Liver (tissue), 9 donors: ENCODE data around the gene STARD9. TPM values are rescaled to one million over a fixed set of nuclear protein-coding genes. Genes with fewer than 3 reads are reported as not detected.

Experiments used
- DNase-seq: peaks from one replicate; pipeline ENCODE4 v3.0.0-alpha.2; 2017; ENCODE audit warnings: low spot score
- H3K27ac ChIP-seq, 2 donors: one replicate each; pipeline ENCODE4 v1.7.0; 2013; ENCODE audit warnings: inconsistent platforms in 2 of 2, low read length in 2 of 2, control low read depth in 1 of 2, low read depth in 1 of 2, mild to moderate bottlenecking in 1 of 2
- H3K27me3 ChIP-seq, 4 donors: one replicate each; pipeline versions ENCODE4 v1.6.1 to v1.7.0; 2013; ENCODE audit warnings: low read length in 3 of 4, inconsistent platforms in 1 of 4, mild to moderate bottlenecking in 1 of 4, moderate library complexity in 1 of 4; ENCODE audit not compliant: control insufficient read depth in 4 of 4, insufficient read depth in 4 of 4
- H3K36me3 ChIP-seq, 4 donors: one replicate each; pipeline versions ENCODE4 v1.6.1 to v1.7.0; 2013; ENCODE audit warnings: low read length in 3 of 4, mild to moderate bottlenecking in 3 of 4, low read depth in 1 of 4, moderate library complexity in 1 of 4; ENCODE audit not compliant: control insufficient read depth in 4 of 4, insufficient read depth in 3 of 4
- H3K4me1 ChIP-seq, 4 donors: one replicate each; pipeline versions ENCODE4 v1.6.1 to v1.7.0; 2013; ENCODE audit warnings: low read length in 3 of 4, mild to moderate bottlenecking in 3 of 4, moderate library complexity in 1 of 4; ENCODE audit not compliant: control insufficient read depth in 4 of 4, insufficient read depth in 4 of 4
- H3K4me3 ChIP-seq, 3 donors: one replicate each; pipeline versions ENCODE4 v1.6.1 to v1.7.0; 2013; ENCODE audit warnings: low read length in 3 of 3, control low read depth in 1 of 3, low read depth in 1 of 3, mild to moderate bottlenecking in 1 of 3
- H3K9ac ChIP-seq, 2 donors: one replicate each; pipeline ENCODE4 v1.7.0; 2013; ENCODE audit warnings: low read length in 2 of 2, mild to moderate bottlenecking in 2 of 2, moderate library complexity in 2 of 2, control low read depth in 1 of 2, low read depth in 1 of 2
- H3K9me3 ChIP-seq, 4 donors: one replicate each; pipeline versions ENCODE4 v1.6.1 to v1.7.0; 2013; ENCODE audit warnings: low read length in 3 of 4; ENCODE audit not compliant: control insufficient read depth in 4 of 4
- ATF3 ChIP-seq: IDR thresholded peaks from 2 replicates; pipeline ENCODE4 v1.6.1; 2016; ENCODE audit warnings: antibody characterized with exemption
- CTCF ChIP-seq: fragments of 150-350 bp; IDR thresholded peaks from 2 replicates; pipeline ENCODE4 v1.5.1; 2017; ENCODE audit warnings: improper control_type of control experiment, low read depth, low read length; ENCODE audit not compliant: missing input control
- EGR1 ChIP-seq, 2 donors: IDR thresholded peaks; 2 replicates each; pipeline ENCODE4 v1.6.1; 2016 to 2018; ENCODE audit warnings: antibody characterized with exemption in 2 of 2, low read depth in 2 of 2
- FOXA1 ChIP-seq: IDR thresholded peaks from 2 replicates; pipeline ENCODE4 v1.6.1; 2016; ENCODE audit warnings: antibody characterized with exemption
- FOXA2 ChIP-seq: IDR thresholded peaks from 2 replicates; pipeline ENCODE4 v1.6.1; 2016; ENCODE audit warnings: antibody characterized with exemption
- GABPA ChIP-seq, 2 donors: IDR thresholded peaks in 1 of 2; conservative IDR thresholded peaks in 1 of 2; 2 replicates each; pipeline ENCODE4 v1.6.1; 2016; ENCODE audit warnings: antibody characterized with exemption in 2 of 2, mild to moderate bottlenecking in 1 of 2, moderate library complexity in 1 of 2
- HNF4A ChIP-seq, 2 donors: conservative IDR thresholded peaks; 2 replicates each; pipeline ENCODE4 v1.6.1; 2016; ENCODE audit warnings: antibody characterized with exemption in 2 of 2, mild to moderate bottlenecking in 2 of 2
- HNF4G ChIP-seq: IDR thresholded peaks from 2 replicates; pipeline ENCODE4 v1.6.1; 2016; ENCODE audit warnings: antibody characterized with exemption
- JUND ChIP-seq, 2 donors: IDR thresholded peaks; 2 replicates each; pipeline ENCODE4 v1.6.1; 2016; ENCODE audit warnings: antibody characterized with exemption in 2 of 2
- NR2F2 ChIP-seq: IDR thresholded peaks from 2 replicates; pipeline ENCODE4 v1.6.1; 2016; ENCODE audit warnings: antibody characterized with exemption
- RAD21 ChIP-seq, 2 donors: IDR thresholded peaks; 2 replicates each; pipeline ENCODE4 v1.6.1; 2016; ENCODE audit warnings: antibody characterized with exemption in 2 of 2, mild to moderate bottlenecking in 2 of 2
- SP1 ChIP-seq: IDR thresholded peaks from 2 replicates; pipeline ENCODE4 v1.6.1; 2018; ENCODE audit warnings: antibody characterized with exemption, mild to moderate bottlenecking
- TAF1 ChIP-seq: conservative IDR thresholded peaks from 2 replicates; pipeline ENCODE4 v1.6.1; 2016; ENCODE audit warnings: antibody characterized with exemption, mild to moderate bottlenecking
- YY1 ChIP-seq: IDR thresholded peaks from 2 replicates; pipeline ENCODE4 v1.6.1; 2016; ENCODE audit warnings: antibody characterized with exemption, mild to moderate bottlenecking
- ZBTB33 ChIP-seq: IDR thresholded peaks from 2 replicates; pipeline ENCODE4 v1.6.1; 2016; ENCODE audit warnings: antibody characterized with exemption
- WGBS: extraction: QIAGEN DNeasy Blood & Tissue Kit; methylation state at CpG from one replicate; pipeline ENCODE4 v1.1.7; 2013; 5-methylcytosine and 5-hydroxymethylcytosine counted together
- polyA plus RNA-seq, 2 donors: library from polyadenylated mRNA; stranded (reverse) in 1 of 2; unstranded in 1 of 2; fragments of 200-250 nt in 1 of 2; fragments of >200 nt in 1 of 2; fragmentation: Nextera tagmentation in 1 of 2; extraction: Ambion mirVana in 1 of 2; gene quantifications; one replicate each; pipeline versions ENCODE4 v1.2.1 to v1.2.3, GENCODE V29; 2013 to 2015
- total RNA-seq, 2 donors: library from RNA; depleted of rRNA; stranded (reverse); fragments of >200 nt; gene quantifications; one replicate each; pipeline ENCODE4 v1.2.3, GENCODE V29; 2014
- TF ChIP-seq, protein P1 (sequence below): IDR thresholded peaks from 2 replicates; pipeline ENCODE4 v1.6.1; 2016; ENCODE audit warnings: antibody characterized with exemption
- donor health status: healthy.
- donor health status: healthy.
- donor health status: healthy.
- donor health status: healthy.
- donor health status: healthy.

STARD9 gene
- total and polyA plus RNA-seq, 4 donors: 0.26 to 3.9 (median 0.54) TPM

- Histone ChIP-seq H3K36me3 (no peaks in the 10 kb centered on the region), H3K4me1 (no peaks in the 10 kb centered on the region), H3K27me3 (no peaks in the 10 kb centered on the region), H3K9me3 (no peaks in the 10 kb centered on the region), H3K9ac (no peak overlapping the region), H3K4me3 (no peak overlapping the region), H3K27ac (no peak overlapping the region)
- TF ChIP-seq CTCF (no peak), HNF4A (conservative IDR thresholded peaks at IDR 0.05) (no peak), YY1 (no peak), FOXA2 (no peak), NR2F2 (no peak), FOXA1 (no peak), HNF4G (no peak), ZBTB33 (no peak), TAF1 (no peak), JUND (IDR thresholded peaks at IDR 0.05) (no peak)
- TF ChIP-seq, protein P1, sequence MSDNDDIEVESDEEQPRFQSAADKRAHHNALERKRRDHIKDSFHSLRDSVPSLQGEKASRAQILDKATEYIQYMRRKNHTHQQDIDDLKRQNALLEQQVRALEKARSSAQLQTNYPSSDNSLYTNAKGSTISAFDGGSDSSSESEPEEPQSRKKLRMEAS: no peak
- no peak for DNase-seq
- WGBS: 88% methylated on average over 2 of the region's 2 CpGs
Observed at GRCh38 chr15:42603978-42604377, 28.6 kb downstream of the STARD9 start.

GRCh38 chr15:42604894-42605744, 29.7 kb downstream of the STARD9 start:
- Histone ChIP-seq H3K4me1 (no peaks in the 10 kb centered on the region), H3K9me3 (no peaks in the 10 kb centered on the region), H3K36me3 (no peaks in the 10 kb centered on the region), H3K9ac (peak overlapping the region in 1 of 2 donors; percentile 12), H3K27me3 (no peaks in the 10 kb centered on the region), H3K4me3 (no peak overlapping the region), H3K27ac (no peak overlapping the region)
- TF ChIP-seq GABPA (IDR thresholded peaks at IDR 0.05 in 1 of 2, conservative IDR thresholded peaks at IDR 0.05 in 1 of 2): no peak
- TF ChIP-seq NR2F2: no peak
- no peak for TF ChIP-seq HNF4A (conservative IDR thresholded peaks at IDR 0.05)
- 83% methylated on average over 8 of the region's 8 CpGs for WGBS
- no peak for DNase-seq

DNA sequence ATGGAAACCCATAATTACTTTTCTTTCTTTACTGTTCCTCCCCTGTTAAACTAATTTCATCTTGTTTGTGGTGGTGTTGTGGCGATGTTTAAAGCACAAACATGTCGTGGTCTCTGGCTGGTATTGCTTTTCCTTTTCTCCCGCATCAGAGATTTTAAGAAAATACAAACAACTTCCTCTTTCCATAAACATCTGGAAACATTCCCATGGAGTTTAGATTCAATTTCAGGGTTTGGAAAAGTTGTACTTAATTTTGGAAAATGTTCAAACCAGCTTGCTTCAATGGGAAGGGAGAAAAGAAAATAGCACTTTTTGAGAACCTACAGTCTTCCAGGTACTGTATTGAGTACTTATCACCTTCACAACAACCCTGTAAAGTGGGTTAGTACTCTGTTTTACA, 30.4 kb downstream of the STARD9 start:
- no peak for DNase-seq
- H3K9me3 ChIP-seq: no peaks in the 10 kb centered on the region
- H3K36me3 ChIP-seq: no peaks in the 10 kb centered on the region
- peak overlapping the region in 1 of 2 donors; percentile 12 for H3K9ac ChIP-seq
- H3K27me3 ChIP-seq: no peaks in the 10 kb centered on the region
- 73% methylated on average over 3 of the region's 3 CpGs for WGBS
- TF ChIP-seq SP1 (no peak), RAD21 (IDR thresholded peaks at IDR 0.05) (no peak), FOXA1 (no peak), ATF3 (no peak), HNF4G (no peak), EGR1 (IDR thresholded peaks at IDR 0.05; ENCODE audit: low read depth in 2 of 2) (no peak), NR2F2 (no peak), JUND (IDR thresholded peaks at IDR 0.05) (no peak), YY1 (no peak), GABPA (IDR thresholded peaks at IDR 0.05 in 1 of 2, conservative IDR thresholded peaks at IDR 0.05 in 1 of 2) (no peak)
- TF ChIP-seq, protein P1: no peak
- no peak overlapping the region for H3K4me3 ChIP-seq
- H3K27ac ChIP-seq: no peak overlapping the region
- no peaks in the 10 kb centered on the region for H3K4me1 ChIP-seq
